ENCODE data around the gene ADD3. TPM values are rescaled to one million over a fixed set of nuclear protein-coding genes. Genes with fewer than 3 reads are reported as not detected.

Gene ADD3
- total and polyA plus RNA-seq, 10 of the 15 experiments (the other 5 are each of a cell fraction or from before 2014, with no cell fraction given), result 27.3 to 129 (median 67.8) TPM

GRCh38 chr10:110067960-110068770 lies 60.4 kb downstream of the ADD3 start:
- ChIA-PET SMC1A (ENCODE audit: uncharacterized antibody, unreplicated experiment) (interaction anchor here (0.6 to 12.9 kb wide), 15 partner anchors 8 to 193 kb away, joined by 3 to 172 read pairs (median 6); no protein-coding TSS in a partner anchor), POLR2A (interaction anchor here (0.6 to 4.3 kb wide), 10 partner anchors 10 to 218 kb away, joined by 3 to 41 read pairs (median 6); partner anchors contain the start of gene ADD3), RAD21 (ENCODE audit: unreplicated experiment) (interaction anchor here (0.7 to 10.2 kb wide), 15 partner anchors 9 to 431 kb away, joined by 3 to 128 read pairs (median 4); partner anchors contain the start of gene ADD3), CTCF (interaction anchor here (0.9 to 2.3 kb wide), 15 partner anchors 9 to 89 kb away, joined by 3 to 10 read pairs (median 3); no protein-coding TSS in a partner anchor)
- H3K79me2 ChIP-seq (ENCODE audit: control insufficient read depth, insufficient read depth, low read length), result peaks cover 47% of the 10 kb centered on the region
- H2AFZ ChIP-seq (ENCODE audit: control insufficient read depth, low read depth, low read length), result peak overlapping the region; percentile 81
- peak overlapping the region; percentile 94 for H3K4me2 ChIP-seq (ENCODE audit: control insufficient read depth, insufficient read depth)
- no peaks in the 10 kb centered on the region for H4K20me1 ChIP-seq (ENCODE audit: control insufficient read depth, insufficient read depth)
- peak overlapping the region; percentile 66 for H3K9ac ChIP-seq (ENCODE audit: control insufficient read depth, insufficient read depth, low read length)
- peak; percentile 75 for ATAC-seq
- intact Hi-C loops (cut with micrococcal nuclease; ENCODE audit: unreplicated experiment) (loop anchor here (2.0 kb wide), 2 partner anchors 19 to 31 kb away; no protein-coding TSS in a partner anchor), in situ Hi-C loops (cut with MboI) (no loop called here)
- H3K27ac ChIP-seq (ENCODE audit: control insufficient read depth, insufficient read depth), result peak overlapping the region; percentile 95
- no peak for DNase-seq (ENCODE audit: low read depth, low spot score)
- H3K4me3 ChIP-seq, result no peak overlapping the region; the same call in none of the 2 replicates
- no peaks in the 10 kb centered on the region for H3K36me3 ChIP-seq (ENCODE audit: control insufficient read depth in 2 of 2, insufficient read depth in 2 of 2, low read length in 1 of 2)
- no TSS peak for BruUV-seq (replicated peaks)
- no peaks in the 10 kb centered on the region; the same call in 2 of the 3 replicates for H3K9me3 ChIP-seq (replicated peaks; ENCODE audit: control insufficient read depth, insufficient read depth, low read length)
- FAIRE-seq, result no peak
- no peaks in the 10 kb centered on the region for H3K27me3 ChIP-seq (replicated peaks in 1 of 2; ENCODE audit: control insufficient read depth in 2 of 2, insufficient read depth in 2 of 2, low read length in 1 of 2)
- WGBS (ENCODE audit: insufficient coverage, insufficient replicate concordance, low lambda C conversion rate, missing lambda C conversion rate), result 0% methylated on average over 5 of the region's 5 CpGs
- peaks cover 62% of the 10 kb centered on the region for H3K4me1 ChIP-seq (ENCODE audit: control insufficient read depth, insufficient read depth, low read length)
- TF ChIP-seq RFX5 (IDR thresholded peaks at IDR 0.05; ENCODE audit: low read depth, low read length) (no peak), ZNF687 (IDR thresholded peaks at IDR 0.05) (no peak), POLR2AphosphoS2 (IDR thresholded peaks at IDR 0.05; ENCODE audit: low read depth, low read length) (no peak), EED (IDR thresholded peaks at IDR 0.05; ENCODE audit: low read depth) (peak; percentile 79), CREM (IDR thresholded peaks at IDR 0.05; ENCODE audit: low read depth) (no peak)
- TF ChIP-seq, protein P1, sequence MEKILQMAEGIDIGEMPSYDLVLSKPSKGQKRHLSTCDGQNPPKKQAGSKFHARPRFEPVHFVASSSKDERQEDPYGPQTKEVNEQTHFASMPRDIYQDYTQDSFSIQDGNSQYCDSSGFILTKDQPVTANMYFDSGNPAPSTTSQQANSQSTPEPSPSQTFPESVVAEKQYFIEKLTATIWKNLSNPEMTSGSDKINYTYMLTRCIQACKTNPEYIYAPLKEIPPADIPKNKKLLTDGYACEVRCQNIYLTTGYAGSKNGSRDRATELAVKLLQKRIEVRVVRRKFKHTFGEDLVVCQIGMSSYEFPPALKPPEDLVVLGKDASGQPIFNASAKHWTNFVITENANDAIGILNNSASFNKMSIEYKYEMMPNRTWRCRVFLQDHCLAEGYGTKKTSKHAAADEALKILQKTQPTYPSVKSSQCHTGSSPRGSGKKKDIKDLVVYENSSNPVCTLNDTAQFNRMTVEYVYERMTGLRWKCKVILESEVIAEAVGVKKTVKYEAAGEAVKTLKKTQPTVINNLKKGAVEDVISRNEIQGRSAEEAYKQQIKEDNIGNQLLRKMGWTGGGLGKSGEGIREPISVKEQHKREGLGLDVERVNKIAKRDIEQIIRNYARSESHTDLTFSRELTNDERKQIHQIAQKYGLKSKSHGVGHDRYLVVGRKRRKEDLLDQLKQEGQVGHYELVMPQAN (conservative IDR thresholded peaks at IDR 0.05), result no peak
- TF ChIP-seq, protein P2, sequence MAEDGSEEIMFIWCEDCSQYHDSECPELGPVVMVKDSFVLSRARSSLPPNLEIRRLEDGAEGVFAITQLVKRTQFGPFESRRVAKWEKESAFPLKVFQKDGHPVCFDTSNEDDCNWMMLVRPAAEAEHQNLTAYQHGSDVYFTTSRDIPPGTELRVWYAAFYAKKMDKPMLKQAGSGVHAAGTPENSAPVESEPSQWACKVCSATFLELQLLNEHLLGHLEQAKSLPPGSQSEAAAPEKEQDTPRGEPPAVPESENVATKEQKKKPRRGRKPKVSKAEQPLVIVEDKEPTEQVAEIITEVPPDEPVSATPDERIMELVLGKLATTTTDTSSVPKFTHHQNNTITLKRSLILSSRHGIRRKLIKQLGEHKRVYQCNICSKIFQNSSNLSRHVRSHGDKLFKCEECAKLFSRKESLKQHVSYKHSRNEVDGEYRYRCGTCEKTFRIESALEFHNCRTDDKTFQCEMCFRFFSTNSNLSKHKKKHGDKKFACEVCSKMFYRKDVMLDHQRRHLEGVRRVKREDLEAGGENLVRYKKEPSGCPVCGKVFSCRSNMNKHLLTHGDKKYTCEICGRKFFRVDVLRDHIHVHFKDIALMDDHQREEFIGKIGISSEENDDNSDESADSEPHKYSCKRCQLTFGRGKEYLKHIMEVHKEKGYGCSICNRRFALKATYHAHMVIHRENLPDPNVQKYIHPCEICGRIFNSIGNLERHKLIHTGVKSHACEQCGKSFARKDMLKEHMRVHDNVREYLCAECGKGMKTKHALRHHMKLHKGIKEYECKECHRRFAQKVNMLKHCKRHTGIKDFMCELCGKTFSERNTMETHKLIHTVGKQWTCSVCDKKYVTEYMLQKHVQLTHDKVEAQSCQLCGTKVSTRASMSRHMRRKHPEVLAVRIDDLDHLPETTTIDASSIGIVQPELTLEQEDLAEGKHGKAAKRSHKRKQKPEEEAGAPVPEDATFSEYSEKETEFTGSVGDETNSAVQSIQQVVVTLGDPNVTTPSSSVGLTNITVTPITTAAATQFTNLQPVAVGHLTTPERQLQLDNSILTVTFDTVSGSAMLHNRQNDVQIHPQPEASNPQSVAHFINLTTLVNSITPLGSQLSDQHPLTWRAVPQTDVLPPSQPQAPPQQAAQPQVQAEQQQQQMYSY (CRISPR knock-in tag; IDR thresholded peaks at IDR 0.05), result no peak
- TF ChIP-seq, protein P3, sequence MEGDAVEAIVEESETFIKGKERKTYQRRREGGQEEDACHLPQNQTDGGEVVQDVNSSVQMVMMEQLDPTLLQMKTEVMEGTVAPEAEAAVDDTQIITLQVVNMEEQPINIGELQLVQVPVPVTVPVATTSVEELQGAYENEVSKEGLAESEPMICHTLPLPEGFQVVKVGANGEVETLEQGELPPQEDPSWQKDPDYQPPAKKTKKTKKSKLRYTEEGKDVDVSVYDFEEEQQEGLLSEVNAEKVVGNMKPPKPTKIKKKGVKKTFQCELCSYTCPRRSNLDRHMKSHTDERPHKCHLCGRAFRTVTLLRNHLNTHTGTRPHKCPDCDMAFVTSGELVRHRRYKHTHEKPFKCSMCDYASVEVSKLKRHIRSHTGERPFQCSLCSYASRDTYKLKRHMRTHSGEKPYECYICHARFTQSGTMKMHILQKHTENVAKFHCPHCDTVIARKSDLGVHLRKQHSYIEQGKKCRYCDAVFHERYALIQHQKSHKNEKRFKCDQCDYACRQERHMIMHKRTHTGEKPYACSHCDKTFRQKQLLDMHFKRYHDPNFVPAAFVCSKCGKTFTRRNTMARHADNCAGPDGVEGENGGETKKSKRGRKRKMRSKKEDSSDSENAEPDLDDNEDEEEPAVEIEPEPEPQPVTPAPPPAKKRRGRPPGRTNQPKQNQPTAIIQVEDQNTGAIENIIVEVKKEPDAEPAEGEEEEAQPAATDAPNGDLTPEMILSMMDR (IDR thresholded peaks at IDR 0.05 in 2 of 3, conservative IDR thresholded peaks at IDR 0.05 in 1 of 3; ENCODE audit: control insufficient read depth in 2 of 3, extremely low read depth in 1 of 3, insufficient read depth in 1 of 3, low read depth in 3 of 3, low read length in 3 of 3), result no peak

Measured in GM12878 (cell line).